ENCODE measurements around the gene APOL6. TPM values are rescaled to one million over a fixed set of nuclear protein-coding genes. Genes with fewer than 3 reads are reported as not detected.

Gene APOL6
- total and polyA plus RNA-seq, 9 of the 15 experiments (the other 6 are each of a cell fraction or from before 2014, with no cell fraction given) = 0.29 to 1.2 (median 0.70) TPM

DNA sequence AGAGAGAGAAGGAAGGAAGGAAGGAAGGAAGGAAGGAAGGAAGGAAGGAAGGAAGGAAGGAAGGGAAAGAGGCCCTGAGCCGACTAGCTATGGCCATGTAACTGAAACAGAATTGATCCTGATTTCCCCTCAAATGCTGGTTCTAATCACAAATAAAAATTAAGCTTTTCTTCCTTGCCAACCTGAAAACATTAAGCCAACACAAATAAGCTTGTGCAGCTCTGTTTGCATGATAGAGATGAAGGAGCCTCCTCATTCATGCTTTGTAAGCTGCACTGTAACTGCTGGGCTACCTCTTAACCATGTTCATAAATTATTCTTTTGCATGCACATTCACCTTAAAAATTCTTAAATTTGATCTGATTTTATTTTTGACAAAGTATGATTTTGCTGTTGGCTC lies 41.8 kb downstream of the APOL6 start (continued):
- TF ChIP-seq, protein P1, sequence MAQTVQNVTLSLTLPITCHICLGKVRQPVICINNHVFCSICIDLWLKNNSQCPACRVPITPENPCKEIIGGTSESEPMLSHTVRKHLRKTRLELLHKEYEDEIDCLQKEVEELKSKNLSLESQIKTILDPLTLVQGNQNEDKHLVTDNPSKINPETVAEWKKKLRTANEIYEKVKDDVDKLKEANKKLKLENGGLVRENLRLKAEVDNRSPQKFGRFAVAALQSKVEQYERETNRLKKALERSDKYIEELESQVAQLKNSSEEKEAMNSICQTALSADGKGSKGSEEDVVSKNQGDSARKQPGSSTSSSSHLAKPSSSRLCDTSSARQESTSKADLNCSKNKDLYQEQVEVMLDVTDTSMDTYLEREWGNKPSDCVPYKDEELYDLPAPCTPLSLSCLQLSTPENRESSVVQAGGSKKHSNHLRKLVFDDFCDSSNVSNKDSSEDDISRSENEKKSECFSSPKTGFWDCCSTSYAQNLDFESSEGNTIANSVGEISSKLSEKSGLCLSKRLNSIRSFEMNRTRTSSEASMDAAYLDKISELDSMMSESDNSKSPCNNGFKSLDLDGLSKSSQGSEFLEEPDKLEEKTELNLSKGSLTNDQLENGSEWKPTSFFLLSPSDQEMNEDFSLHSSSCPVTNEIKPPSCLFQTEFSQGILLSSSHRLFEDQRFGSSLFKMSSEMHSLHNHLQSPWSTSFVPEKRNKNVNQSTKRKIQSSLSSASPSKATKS (CRISPR knock-in tag; IDR thresholded peaks at IDR 0.05) = no peak
- TF ChIP-seq, protein P2, sequence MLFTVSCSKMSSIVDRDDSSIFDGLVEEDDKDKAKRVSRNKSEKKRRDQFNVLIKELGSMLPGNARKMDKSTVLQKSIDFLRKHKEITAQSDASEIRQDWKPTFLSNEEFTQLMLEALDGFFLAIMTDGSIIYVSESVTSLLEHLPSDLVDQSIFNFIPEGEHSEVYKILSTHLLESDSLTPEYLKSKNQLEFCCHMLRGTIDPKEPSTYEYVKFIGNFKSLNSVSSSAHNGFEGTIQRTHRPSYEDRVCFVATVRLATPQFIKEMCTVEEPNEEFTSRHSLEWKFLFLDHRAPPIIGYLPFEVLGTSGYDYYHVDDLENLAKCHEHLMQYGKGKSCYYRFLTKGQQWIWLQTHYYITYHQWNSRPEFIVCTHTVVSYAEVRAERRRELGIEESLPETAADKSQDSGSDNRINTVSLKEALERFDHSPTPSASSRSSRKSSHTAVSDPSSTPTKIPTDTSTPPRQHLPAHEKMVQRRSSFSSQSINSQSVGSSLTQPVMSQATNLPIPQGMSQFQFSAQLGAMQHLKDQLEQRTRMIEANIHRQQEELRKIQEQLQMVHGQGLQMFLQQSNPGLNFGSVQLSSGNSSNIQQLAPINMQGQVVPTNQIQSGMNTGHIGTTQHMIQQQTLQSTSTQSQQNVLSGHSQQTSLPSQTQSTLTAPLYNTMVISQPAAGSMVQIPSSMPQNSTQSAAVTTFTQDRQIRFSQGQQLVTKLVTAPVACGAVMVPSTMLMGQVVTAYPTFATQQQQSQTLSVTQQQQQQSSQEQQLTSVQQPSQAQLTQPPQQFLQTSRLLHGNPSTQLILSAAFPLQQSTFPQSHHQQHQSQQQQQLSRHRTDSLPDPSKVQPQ (CRISPR knock-in tag; IDR thresholded peaks at IDR 0.05; ENCODE audit: borderline replicate concordance) = no peak
- no peak for TF ChIP-seq ZNF785 (CRISPR knock-in tag; IDR thresholded peaks at IDR 0.05)
- TF ChIP-seq CHD1 (IDR thresholded peaks at IDR 0.05; ENCODE audit: low read length) = no peak

DNA sequence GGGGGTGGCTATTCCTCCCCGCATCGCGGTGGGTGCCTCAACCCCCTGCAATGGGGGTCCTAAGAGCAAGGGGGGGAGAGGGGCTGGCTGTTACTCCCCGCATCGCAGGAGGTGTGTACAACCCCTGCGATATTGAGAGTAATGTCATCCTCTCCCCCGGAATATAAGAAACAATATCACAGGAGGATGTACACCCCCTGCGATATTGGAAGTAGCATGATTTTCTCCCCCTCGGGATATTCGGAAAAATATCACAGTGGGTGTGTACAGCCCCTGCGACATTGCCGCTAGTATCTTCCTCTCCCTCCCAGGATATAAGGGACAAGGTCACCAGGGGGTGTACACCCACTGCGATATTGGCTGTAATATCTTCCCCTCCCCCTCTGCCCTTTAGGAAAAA lies 47.0 kb downstream of the APOL6 start:
- intact Hi-C loops (cut with micrococcal nuclease) (no loop called here), in situ Hi-C loops (cut with MboI) (no loop called here)
- ChIA-PET CTCF (ENCODE audit: low intra/inter-chr PET ratio) (no interaction called here), POLR2A (no interaction called here)
- Histone ChIP-seq H3K27me3 (ENCODE audit: control insufficient read depth in 2 of 2, insufficient read depth in 2 of 2, low read length in 2 of 2) (0 out of 5 replicates have a peak, but pooled peaks cover 0 to 3% of the 10 kb centered on the region in 2 experiments), H4K20me1 (replicated peaks; ENCODE audit: control insufficient read depth, insufficient read depth, low read length) (no peaks in the 10 kb centered on the region), H3K4me1 (replicated peaks in 1 of 2; ENCODE audit: control insufficient read depth in 2 of 2, insufficient read depth in 2 of 2, low read length in 2 of 2) (no peaks in the 10 kb centered on the region), H3K4me2 (ENCODE audit: insufficient read depth, low read length) (no peak overlapping the region), H3K9ac (ENCODE audit: insufficient read depth in 1 of 2, low read depth in 2 of 2, low read length in 2 of 2) (no peak overlapping the region), H3K79me2 (ENCODE audit: control insufficient read depth, insufficient read depth, low read length) (no peaks in the 10 kb centered on the region), H3K9me1 (ENCODE audit: control insufficient read depth, insufficient read depth, low read length) (no peaks in the 10 kb centered on the region), H3K4me3 (no peak overlapping the region), H3K9me3 (replicated peaks; ENCODE audit: control insufficient read depth, insufficient read depth, low read depth, low read length) (no peaks in the 10 kb centered on the region), H2AFZ (ENCODE audit: low read depth, low read length) (no peak overlapping the region), H3K27ac (ENCODE audit: extremely low read depth, low read depth, low read length) (no peak overlapping the region), H3K36me3 (ENCODE audit: control insufficient read depth, insufficient read depth, low read length) (no peaks in the 10 kb centered on the region)
- no TSS peak for BruUV-seq (replicated peaks)
- ATAC-seq (no peak), DNase-seq (ENCODE audit: extremely low read depth in 1 of 4, low spot score in 3 of 4) (no peak), FAIRE-seq (no peak)
- WGBS (ENCODE audit: insufficient coverage, low coverage, missing lambda C conversion rate) = 46% methylated on average over 7 of the region's 13 CpGs
- no peak for TF ChIP-seq RBM39 (optimal IDR thresholded peaks at IDR 0.05; ENCODE audit: low read depth, low read length)
- no peak for TF ChIP-seq TAF15 (IDR thresholded peaks at IDR 0.05; ENCODE audit: low read depth, low read length)
- TF ChIP-seq ZNF217 (CRISPR knock-in tag; IDR thresholded peaks at IDR 0.05) = no peak
- no peak for TF ChIP-seq HSF4 (CRISPR knock-in tag; IDR thresholded peaks at IDR 0.05; ENCODE audit: borderline replicate concordance)
- no peak for TF ChIP-seq GABPA (tag; conservative IDR thresholded peaks at IDR 0.05; ENCODE audit: low read depth)
- no peak for TF ChIP-seq ZNF644 (tag; IDR thresholded peaks at IDR 0.05; ENCODE audit: low read depth)
- TF ChIP-seq ZNF707 (CRISPR knock-in tag; conservative IDR thresholded peaks at IDR 0.05) = no peak
- TF ChIP-seq, protein P3, sequence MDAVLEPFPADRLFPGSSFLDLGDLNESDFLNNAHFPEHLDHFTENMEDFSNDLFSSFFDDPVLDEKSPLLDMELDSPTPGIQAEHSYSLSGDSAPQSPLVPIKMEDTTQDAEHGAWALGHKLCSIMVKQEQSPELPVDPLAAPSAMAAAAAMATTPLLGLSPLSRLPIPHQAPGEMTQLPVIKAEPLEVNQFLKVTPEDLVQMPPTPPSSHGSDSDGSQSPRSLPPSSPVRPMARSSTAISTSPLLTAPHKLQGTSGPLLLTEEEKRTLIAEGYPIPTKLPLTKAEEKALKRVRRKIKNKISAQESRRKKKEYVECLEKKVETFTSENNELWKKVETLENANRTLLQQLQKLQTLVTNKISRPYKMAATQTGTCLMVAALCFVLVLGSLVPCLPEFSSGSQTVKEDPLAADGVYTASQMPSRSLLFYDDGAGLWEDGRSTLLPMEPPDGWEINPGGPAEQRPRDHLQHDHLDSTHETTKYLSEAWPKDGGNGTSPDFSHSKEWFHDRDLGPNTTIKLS (IDR thresholded peaks at IDR 0.05; ENCODE audit: borderline replicate concordance, low read depth) = no peak
- TF ChIP-seq, protein P4, sequence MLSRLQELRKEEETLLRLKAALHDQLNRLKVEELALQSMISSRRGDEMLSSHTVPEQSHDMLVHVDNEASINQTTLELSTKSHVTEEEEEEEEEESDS (CRISPR knock-in tag; IDR thresholded peaks at IDR 0.05) = no peak
- no peak for TF ChIP-seq TAF7 (tag; IDR thresholded peaks at IDR 0.05)
